Caco-2 (cell line): ENCODE results near the gene SLCO6A1. TPM values are rescaled to one million over a fixed set of nuclear protein-coding genes. Genes with fewer than 3 reads are reported as not detected.

Experiments used
- BruUV-seq: library from RNA; stranded (reverse); fragments of 400-500 nt; replicated peaks from 2 replicates; lab custom pipeline; 2021; lab: Mats Ljungman, UMichigan
- CTCF ChIA-PET: fragments of 300-600 bp; sonication (Branson Sonifier 250); formaldehyde crosslinking; loops from one replicate; lab custom pipeline; 2022; ENCODE audit warnings: antibody characterized with exemption; lab: Charles Lee
- POLR2A ChIA-PET: fragments of 300-600 bp; sonication (Branson Sonifier 250); formaldehyde crosslinking; loops from one replicate; lab custom pipeline; 2022; ENCODE audit warnings: antibody characterized with exemption; lab: Charles Lee
- DNase-seq, 2 experiments: peaks; one replicate each; pipeline versions ENCODE4 v3.0.0 to v3.0.0-alpha.2; 2020 to 2022
- H3K27me3 ChIP-seq: replicated peaks from 2 replicates; pipeline ENCODE4 v1.6.0; 2011; ENCODE audit warnings: low read length; ENCODE audit not compliant: control insufficient read depth, insufficient read depth
- H3K36me3 ChIP-seq: 2 replicates; pipeline ENCODE4 v1.5.1; 2011; ENCODE audit warnings: low read length; ENCODE audit not compliant: control insufficient read depth, insufficient read depth
- H3K4me1 ChIP-seq: fragments of 250-450 bp; sonication (Bioruptor Pico); 2 replicates; pipeline ENCODE4 v1.5.1; 2020; ENCODE audit warnings: mild to moderate bottlenecking
- H3K4me3 ChIP-seq: 2 replicates; pipeline ENCODE4 v1.5.1; 2011; ENCODE audit warnings: low read depth, mild to moderate bottlenecking, control low read depth, low read length
- H3K9me3 ChIP-seq: fragments of 250-450 bp; sonication (Bioruptor Pico); 2 replicates; pipeline ENCODE4 v1.5.1; 2020; ENCODE audit warnings: mild to moderate bottlenecking, moderate library complexity
- H3K27ac Mint-ChIP-seq: one replicate; pipeline ENCODE4 v1.8.0; 2022; ENCODE audit warnings: mixed read lengths; ENCODE audit not compliant: unreplicated experiment
- H3K27me3 Mint-ChIP-seq: one replicate; pipeline ENCODE4 v1.8.0; 2022; ENCODE audit warnings: mixed read lengths; ENCODE audit not compliant: insufficient read depth, unreplicated experiment
- H3K36me3 Mint-ChIP-seq: one replicate; pipeline ENCODE4 v1.8.0; 2022; ENCODE audit warnings: mild to moderate bottlenecking, mixed read lengths; ENCODE audit not compliant: insufficient read depth, unreplicated experiment
- H3K4me1 Mint-ChIP-seq: one replicate; pipeline ENCODE4 v1.8.0; 2022; ENCODE audit warnings: low read depth, mixed read lengths; ENCODE audit not compliant: unreplicated experiment
- H3K4me3 Mint-ChIP-seq: one replicate; pipeline ENCODE4 v1.8.0; 2022; ENCODE audit warnings: mild to moderate bottlenecking, moderate library complexity, mixed read lengths; ENCODE audit not compliant: unreplicated experiment
- H3K9me3 Mint-ChIP-seq: one replicate; pipeline ENCODE4 v1.8.0; 2022; ENCODE audit warnings: mixed read lengths; ENCODE audit not compliant: unreplicated experiment
- CTCF ChIP-seq, 2 experiments: fragments of 200-600 bp in 1 of 2; IDR thresholded peaks; 1 replicate in 1 of 2; 2 replicates in 1 of 2; pipeline versions ENCODE4 v1.5.1 to v1.8.0; 2011 to 2022; ENCODE audit warnings: antibody characterized with exemption in 1 of 2, control low read depth in 1 of 2, inconsistent platforms in 1 of 2, low read depth in 1 of 2, low read length in 1 of 2, mild to moderate bottlenecking in 1 of 2, moderate library complexity in 1 of 2; ENCODE audit not compliant: insufficient read depth in 1 of 2, severe bottlenecking in 1 of 2, unreplicated experiment in 1 of 2
- intact Hi-C: fragments of 100-400 bp; cut with micrococcal nuclease; formaldehyde crosslinking; loops from one replicate; pipeline ENCODE4 v1.10.0; 2022; ENCODE audit not compliant: unreplicated experiment
- total RNA-seq: library from RNA; stranded (reverse); gene quantifications from 2 replicates; pipeline ENCODE4 v1.2.3, GENCODE V29; 2022

The SLCO6A1 gene
- total RNA-seq, 1 experiment from 2014 or later = not detected

- no peaks in the 10 kb centered on the region for H3K9me3 Mint-ChIP-seq
- no peak overlapping the region for H3K4me3 Mint-ChIP-seq
- Histone ChIP-seq H3K9me3 (no peaks in the 10 kb centered on the region), H3K4me3 (no peak overlapping the region), H3K27me3 (no peaks in the 10 kb centered on the region), H3K36me3 (no peaks in the 10 kb centered on the region), H3K4me1 (no peaks in the 10 kb centered on the region)
- no peak for TF ChIP-seq CTCF (IDR thresholded peaks at IDR 0.05; ENCODE audit: insufficient read depth in 1 of 2, low read depth in 1 of 2, low read length in 1 of 2, severe bottlenecking in 1 of 2, unreplicated experiment in 1 of 2)
- no TSS peak for BruUV-seq
- CTCF ChIA-PET = no interaction called here
- intact Hi-C loops = no loop called here
- DNase-seq = no peak
- H3K27ac Mint-ChIP-seq = no peak overlapping the region
- no peaks in the 10 kb centered on the region for H3K36me3 Mint-ChIP-seq
- POLR2A ChIA-PET = no interaction called here
- no peaks in the 10 kb centered on the region for H3K4me1 Mint-ChIP-seq
- no peaks in the 10 kb centered on the region for H3K27me3 Mint-ChIP-seq
Measured at GRCh38 chr5:102375876-102376275, 122.9 kb downstream of the SLCO6A1 start.

- BruUV-seq = no TSS peak
- Mint-ChIP-seq H3K4me3 (no peak overlapping the region), H3K36me3 (no peaks in the 10 kb centered on the region), H3K27me3 (no peaks in the 10 kb centered on the region), H3K27ac (no peak overlapping the region), H3K4me1 (no peaks in the 10 kb centered on the region), H3K9me3 (no peaks in the 10 kb centered on the region)
- Histone ChIP-seq H3K36me3 (no peaks in the 10 kb centered on the region), H3K9me3 (no peaks in the 10 kb centered on the region), H3K4me1 (no peaks in the 10 kb centered on the region), H3K4me3 (no peak overlapping the region), H3K27me3 (no peaks in the 10 kb centered on the region)
- DNase-seq = no peak
- intact Hi-C loops = no loop called here
- TF ChIP-seq CTCF (IDR thresholded peaks at IDR 0.05; ENCODE audit: insufficient read depth in 1 of 2, low read depth in 1 of 2, low read length in 1 of 2, severe bottlenecking in 1 of 2, unreplicated experiment in 1 of 2) = no peak
- CTCF ChIA-PET = no interaction called here
- POLR2A ChIA-PET = no interaction called here
Measured at GRCh38 chr5:102375272-102375671, 123.5 kb downstream of the SLCO6A1 start.

GRCh38 chr5:102368392-102368791, 130.4 kb downstream of the SLCO6A1 start:
- H3K36me3 Mint-ChIP-seq = no peaks in the 10 kb centered on the region
- POLR2A ChIA-PET = no interaction called here
- H3K27me3 ChIP-seq = no peaks in the 10 kb centered on the region
- intact Hi-C loops = no loop called here
- no peak for DNase-seq
- no peak overlapping the region for H3K4me3 ChIP-seq
- H3K27ac Mint-ChIP-seq = no peak overlapping the region
- no TSS peak for BruUV-seq
- H3K9me3 Mint-ChIP-seq = no peaks in the 10 kb centered on the region
- no peaks in the 10 kb centered on the region for H3K27me3 Mint-ChIP-seq
- no peak for TF ChIP-seq CTCF (IDR thresholded peaks at IDR 0.05; ENCODE audit: insufficient read depth in 1 of 2, low read depth in 1 of 2, low read length in 1 of 2, severe bottlenecking in 1 of 2, unreplicated experiment in 1 of 2)
- H3K4me3 Mint-ChIP-seq = no peak overlapping the region
- CTCF ChIA-PET = no interaction called here
- H3K4me1 Mint-ChIP-seq = no peaks in the 10 kb centered on the region
- no peaks in the 10 kb centered on the region for H3K36me3 ChIP-seq
- no peaks in the 10 kb centered on the region for H3K9me3 ChIP-seq
- H3K4me1 ChIP-seq = no peaks in the 10 kb centered on the region
